Neural progenitor cell (in vitro differentiated cells): Measurements from ENCODE around the gene UGT1A6. TPM values are rescaled to one million over a fixed set of nuclear protein-coding genes. Genes with fewer than 3 reads are reported as not detected.

Experiments
- DNase-seq: peaks from one replicate; pipeline ENCODE4 v3.0.0-alpha.2; 2016; ENCODE audit warnings: low spot score
- H2AFZ ChIP-seq: fragments of 200-600 bp; sonication (generic); replicated peaks from 2 replicates; pipeline ENCODE4 v1.6.1; 2016; ENCODE audit warnings: antibody characterized with exemption
- H3F3A ChIP-seq: fragments of 200-600 bp; sonication (generic); 2 replicates; pipeline ENCODE4 v1.6.1; 2016; ENCODE audit warnings: antibody characterized with exemption, low read depth
- H3K27ac ChIP-seq: fragments of 200-600 bp; sonication (generic); 2 replicates; pipeline ENCODE4 v1.5.1; 2016; ENCODE audit warnings: mild to moderate bottlenecking
- H3K27me3 ChIP-seq: fragments of 200-600 bp; sonication (generic); 2 replicates; pipeline ENCODE4 v1.6.1; 2016; ENCODE audit warnings: mild to moderate bottlenecking, moderate library complexity
- H3K36me3 ChIP-seq: fragments of 200-600 bp; sonication (generic); 2 replicates; pipeline ENCODE4 v1.5.1; 2016
- H3K4me1 ChIP-seq: fragments of 200-600 bp; sonication (generic); 2 replicates; pipeline ENCODE4 v1.6.1; 2016; ENCODE audit warnings: mixed run types
- H3K4me2 ChIP-seq: fragments of 200-600 bp; sonication (generic); 2 replicates; pipeline ENCODE4 v1.6.1; 2016
- H3K4me3 ChIP-seq: fragments of 200-600 bp; sonication (generic); 2 replicates; pipeline ENCODE4 v1.5.1; 2016
- H3K79me2 ChIP-seq: fragments of 200-600 bp; sonication (generic); 2 replicates; pipeline ENCODE4 v1.6.1; 2016; ENCODE audit warnings: low read depth
- H3K9ac ChIP-seq: fragments of 200-600 bp; sonication (generic); 2 replicates; pipeline ENCODE4 v1.6.1; 2016
- H3K9me3 ChIP-seq: fragments of 200-600 bp; sonication (generic); 2 replicates; pipeline ENCODE4 v1.5.1; 2016; ENCODE audit warnings: low read depth
- H4K20me1 ChIP-seq: fragments of 200-600 bp; sonication (generic); 2 replicates; pipeline ENCODE4 v1.6.1; 2016; ENCODE audit warnings: low read depth
- H3K27ac Mint-ChIP-seq: 3 replicates; pipeline ENCODE4 v1.8.0; 2021; ENCODE audit warnings: mixed read lengths
- H3K27me3 Mint-ChIP-seq: 2 replicates; pipeline ENCODE4 v1.8.0; 2022; ENCODE audit warnings: low read depth, mild to moderate bottlenecking, inconsistent platforms, moderate library complexity, mixed read lengths; ENCODE audit not compliant: insufficient read depth
- H3K36me3 Mint-ChIP-seq: 3 replicates; pipeline ENCODE4 v1.8.0; 2021; ENCODE audit warnings: mixed read lengths
- H3K4me1 Mint-ChIP-seq: 3 replicates; pipeline ENCODE4 v1.8.0; 2021; ENCODE audit warnings: mixed read lengths
- H3K4me3 Mint-ChIP-seq: 3 replicates; pipeline ENCODE4 v1.8.0; 2021; ENCODE audit warnings: mild to moderate bottlenecking, moderate library complexity, mixed read lengths
- H3K9me3 Mint-ChIP-seq: 3 replicates; pipeline ENCODE4 v1.8.0; 2020; ENCODE audit warnings: mixed read lengths
- CTCF ChIP-seq: fragments of 200-600 bp; sonication (generic); IDR thresholded peaks from 2 replicates; pipeline ENCODE4 v1.5.1; 2017; ENCODE audit warnings: antibody characterized with exemption, mild to moderate bottlenecking
- EZH2 ChIP-seq: fragments of 200-600 bp; sonication (generic); IDR thresholded peaks from 2 replicates; pipeline ENCODE4 v1.6.1; 2017; ENCODE audit warnings: antibody characterized with exemption, mild to moderate bottlenecking, moderate library complexity
- EZH2phosphoT487 ChIP-seq: fragments of 200-600 bp; sonication (generic); IDR thresholded peaks from 2 replicates; pipeline ENCODE4 v1.6.1; 2017; ENCODE audit warnings: antibody characterized with exemption
- total RNA-seq: library from RNA; depleted of rRNA; stranded (reverse); fragments of >200 nt; gene quantifications from 2 replicates; pipeline ENCODE4 v1.2.3, GENCODE V29; 2015; ENCODE audit warnings: low replicate concordance

UGT1A6 gene
- total RNA-seq, 1 donor from 2014 or later, result not detected

GRCh38 chr2:233799716-233800115 is 107.0 kb downstream of the UGT1A6 start:
- no peak for DNase-seq
- Mint-ChIP-seq H3K4me1 (no peaks in the 10 kb centered on the region), H3K27ac (no peak overlapping the region), H3K36me3 (no peaks in the 10 kb centered on the region), H3K9me3 (peaks cover 16% of the 10 kb centered on the region), H3K4me3 (no peak overlapping the region), H3K27me3 (peaks cover 4% of the 10 kb centered on the region)
- no peaks in the 10 kb centered on the region for H4K20me1 ChIP-seq
- no peaks in the 10 kb centered on the region for H3K27me3 ChIP-seq
- no peaks in the 10 kb centered on the region for H3K4me1 ChIP-seq
- H2AFZ ChIP-seq, result no peak overlapping the region
- H3K9me3 ChIP-seq, result no peaks in the 10 kb centered on the region
- no peak overlapping the region for H3K27ac ChIP-seq
- H3K79me2 ChIP-seq, result no peaks in the 10 kb centered on the region
- H3K36me3 ChIP-seq, result no peaks in the 10 kb centered on the region
- H3K4me3 ChIP-seq, result no peak overlapping the region
- no peak overlapping the region for H3K4me2 ChIP-seq
- H3K9ac ChIP-seq, result no peak overlapping the region
- H3F3A ChIP-seq, result no peaks in the 10 kb centered on the region
- TF ChIP-seq EZH2phosphoT487 (no peak), EZH2 (no peak), CTCF (no peak)

DNA sequence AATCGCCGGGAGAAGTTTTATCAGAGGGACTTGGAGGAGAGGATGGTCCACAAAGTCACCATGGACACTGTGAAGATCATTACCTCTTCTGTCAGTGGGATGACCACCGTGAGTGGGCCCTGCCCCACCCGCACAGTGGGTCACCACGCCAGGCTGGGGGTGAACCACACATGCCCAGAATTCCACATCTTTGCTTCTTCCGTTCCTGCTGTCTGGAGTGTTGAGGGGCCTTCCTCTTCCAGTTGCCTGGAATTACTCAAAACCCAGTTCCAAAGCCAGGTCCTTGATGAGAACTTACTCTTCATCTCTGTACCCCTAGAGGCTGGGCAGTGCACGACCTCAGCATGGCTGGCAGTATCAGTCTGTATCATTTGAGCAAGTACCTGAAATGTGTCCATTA is 107.5 kb downstream of the UGT1A6 start:
- no peaks in the 10 kb centered on the region for H3K36me3 Mint-ChIP-seq
- TF ChIP-seq CTCF, result no peak
- TF ChIP-seq EZH2, result no peak
- no peak for TF ChIP-seq EZH2phosphoT487
- Histone ChIP-seq H3K4me1 (no peaks in the 10 kb centered on the region), H3K79me2 (no peaks in the 10 kb centered on the region), H3K9me3 (no peaks in the 10 kb centered on the region), H3F3A (no peaks in the 10 kb centered on the region), H3K4me2 (no peak overlapping the region), H2AFZ (no peak overlapping the region), H3K9ac (no peak overlapping the region), H3K27me3 (no peaks in the 10 kb centered on the region), H3K4me3 (no peak overlapping the region), H4K20me1 (no peaks in the 10 kb centered on the region), H3K27ac (no peak overlapping the region), H3K36me3 (no peaks in the 10 kb centered on the region)
- H3K9me3 Mint-ChIP-seq, result peaks cover 16% of the 10 kb centered on the region
- H3K27ac Mint-ChIP-seq, result no peak overlapping the region
- DNase-seq, result no peak
- H3K4me1 Mint-ChIP-seq, result no peaks in the 10 kb centered on the region
- H3K27me3 Mint-ChIP-seq, result peaks cover 4% of the 10 kb centered on the region
- H3K4me3 Mint-ChIP-seq, result no peak overlapping the region

GRCh38 chr2:233801357-233802131 is 108.9 kb downstream of the UGT1A6 start:
- H3K79me2 ChIP-seq, result no peaks in the 10 kb centered on the region
- no peak for DNase-seq
- no peak overlapping the region for H3K27ac Mint-ChIP-seq
- TF ChIP-seq EZH2 (no peak), CTCF (no peak), EZH2phosphoT487 (no peak)
- H3K9me3 ChIP-seq, result no peaks in the 10 kb centered on the region
- no peak overlapping the region for H3K4me3 Mint-ChIP-seq
- H3K36me3 ChIP-seq, result no peaks in the 10 kb centered on the region
- no peak overlapping the region for H3K4me3 ChIP-seq
- no peaks in the 10 kb centered on the region for H3K36me3 Mint-ChIP-seq
- no peak overlapping the region for H3K9ac ChIP-seq
- no peaks in the 10 kb centered on the region for H3K27me3 ChIP-seq
- no peaks in the 10 kb centered on the region for H4K20me1 ChIP-seq
- no peaks in the 10 kb centered on the region for H3K4me1 Mint-ChIP-seq
- peaks cover 4% of the 10 kb centered on the region for H3K27me3 Mint-ChIP-seq
- no peak overlapping the region for H2AFZ ChIP-seq
- no peak overlapping the region for H3K27ac ChIP-seq
- H3K9me3 Mint-ChIP-seq, result peaks cover 16% of the 10 kb centered on the region
- no peaks in the 10 kb centered on the region for H3F3A ChIP-seq
- no peak overlapping the region for H3K4me2 ChIP-seq
- H3K4me1 ChIP-seq, result no peaks in the 10 kb centered on the region
